ENCODE measurements around the gene CEP162.
"Not testable (repeated sequence)": the region's sequence is repeated elsewhere in the genome, so short reads cannot be mapped to it uniquely, and the experiment has no call there.

Gene CEP162

DNA sequence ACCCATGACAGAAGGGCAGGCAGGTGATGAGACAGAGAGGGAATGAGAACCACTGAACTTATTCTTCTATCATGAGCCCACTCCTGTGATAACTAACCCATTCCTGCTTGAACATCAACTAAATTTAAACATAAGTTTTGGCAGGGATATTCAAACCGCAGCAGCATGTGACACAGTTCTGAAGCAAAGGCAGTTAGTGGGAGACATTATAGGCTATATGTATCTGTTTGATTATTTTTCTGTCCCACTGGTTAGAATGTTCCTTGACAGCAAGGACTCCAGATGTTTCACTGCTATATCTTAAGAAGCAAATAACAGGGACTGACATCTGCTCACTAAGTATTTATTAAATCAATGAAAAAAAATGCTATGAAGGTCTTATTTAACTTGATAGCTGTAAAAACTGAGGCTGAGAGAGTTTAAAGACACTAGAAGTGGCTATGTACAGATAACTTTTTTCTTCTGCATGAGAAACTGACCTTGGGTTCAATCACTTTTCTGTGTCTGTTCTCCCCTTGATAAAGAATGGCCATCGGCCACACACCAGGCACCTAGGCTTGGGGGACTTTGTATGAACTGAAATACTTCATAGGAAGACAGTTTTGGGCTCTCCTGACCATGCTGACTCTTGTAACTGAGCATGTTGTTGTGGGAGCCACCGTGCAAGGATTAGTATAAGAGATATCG lies 90.9 kb downstream of the CEP162 start:
- Histone ChIP-seq H3K9me3 (no peaks in the 10 kb centered on the region), H3K36me3 (peaks cover 10% of the 10 kb centered on the region), H3K4me1 (no peaks in the 10 kb centered on the region), H3K27me3 (no peaks in the 10 kb centered on the region), H3K4me3 (ENCODE audit: low read depth, low read length) (no peak overlapping the region)
- DNase-seq, result no peak
- TF ChIP-seq, protein P1, sequence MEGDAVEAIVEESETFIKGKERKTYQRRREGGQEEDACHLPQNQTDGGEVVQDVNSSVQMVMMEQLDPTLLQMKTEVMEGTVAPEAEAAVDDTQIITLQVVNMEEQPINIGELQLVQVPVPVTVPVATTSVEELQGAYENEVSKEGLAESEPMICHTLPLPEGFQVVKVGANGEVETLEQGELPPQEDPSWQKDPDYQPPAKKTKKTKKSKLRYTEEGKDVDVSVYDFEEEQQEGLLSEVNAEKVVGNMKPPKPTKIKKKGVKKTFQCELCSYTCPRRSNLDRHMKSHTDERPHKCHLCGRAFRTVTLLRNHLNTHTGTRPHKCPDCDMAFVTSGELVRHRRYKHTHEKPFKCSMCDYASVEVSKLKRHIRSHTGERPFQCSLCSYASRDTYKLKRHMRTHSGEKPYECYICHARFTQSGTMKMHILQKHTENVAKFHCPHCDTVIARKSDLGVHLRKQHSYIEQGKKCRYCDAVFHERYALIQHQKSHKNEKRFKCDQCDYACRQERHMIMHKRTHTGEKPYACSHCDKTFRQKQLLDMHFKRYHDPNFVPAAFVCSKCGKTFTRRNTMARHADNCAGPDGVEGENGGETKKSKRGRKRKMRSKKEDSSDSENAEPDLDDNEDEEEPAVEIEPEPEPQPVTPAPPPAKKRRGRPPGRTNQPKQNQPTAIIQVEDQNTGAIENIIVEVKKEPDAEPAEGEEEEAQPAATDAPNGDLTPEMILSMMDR (IDR thresholded peaks at IDR 0.05; ENCODE audit: low read depth, low read length), result no peak

DNA sequence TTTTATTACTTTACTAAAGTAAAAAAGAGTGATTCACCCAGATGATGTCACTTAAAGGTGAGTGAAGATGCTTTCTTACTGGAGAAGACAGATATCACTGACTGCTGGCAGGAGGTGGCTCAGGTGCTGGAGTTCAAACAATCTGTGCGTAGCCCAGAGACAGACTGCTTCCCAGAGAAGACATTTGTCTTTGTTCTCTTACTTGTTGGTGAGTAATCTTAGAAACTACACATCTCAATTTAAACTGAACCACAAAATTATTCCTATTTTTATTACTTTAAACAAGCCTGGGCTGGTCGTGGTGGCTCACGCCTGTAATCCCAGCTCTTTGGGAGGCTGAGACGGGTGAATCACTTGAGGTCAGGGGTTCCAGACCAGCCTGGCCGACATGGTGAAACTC lies 92.2 kb downstream of the CEP162 start:
- TF ChIP-seq, protein P1 (IDR thresholded peaks at IDR 0.05; ENCODE audit: low read depth, low read length), result no peak
- no peaks in the 10 kb centered on the region for H3K9me3 ChIP-seq
- no peak for DNase-seq
- H3K27me3 ChIP-seq, result no peaks in the 10 kb centered on the region
- H3K4me1 ChIP-seq, result no peaks in the 10 kb centered on the region
- H3K4me3 ChIP-seq (ENCODE audit: low read depth, low read length), result no peak overlapping the region
- H3K36me3 ChIP-seq, result peaks cover 10% of the 10 kb centered on the region

DNA sequence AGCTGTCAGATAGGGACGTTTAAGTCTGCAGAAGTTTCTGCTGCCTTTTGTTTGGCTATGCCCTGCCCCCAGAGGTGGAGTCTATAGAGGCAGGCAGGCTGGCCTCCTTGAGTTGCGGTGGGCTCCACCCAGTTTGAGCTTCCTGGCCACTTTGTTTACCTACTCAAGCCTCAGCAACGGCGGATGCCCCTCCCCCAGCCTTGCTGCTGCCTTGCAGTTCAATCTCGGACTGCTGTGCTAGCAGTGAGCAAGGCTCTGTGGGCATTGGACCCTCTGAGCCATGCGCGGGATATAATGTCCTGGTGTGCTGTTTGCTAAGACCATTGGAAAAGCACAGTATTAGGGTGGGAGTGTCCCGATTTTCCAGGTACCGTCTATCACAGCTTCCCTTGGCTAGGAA lies 94.1 kb downstream of the CEP162 start:
- not testable (repeated sequence) for H3K27me3 ChIP-seq; H3K4me1 ChIP-seq; DNase-seq; H3K9me3 ChIP-seq; H3K36me3 ChIP-seq; H3K4me3 ChIP-seq (ENCODE audit: low read depth, low read length)

DNA sequence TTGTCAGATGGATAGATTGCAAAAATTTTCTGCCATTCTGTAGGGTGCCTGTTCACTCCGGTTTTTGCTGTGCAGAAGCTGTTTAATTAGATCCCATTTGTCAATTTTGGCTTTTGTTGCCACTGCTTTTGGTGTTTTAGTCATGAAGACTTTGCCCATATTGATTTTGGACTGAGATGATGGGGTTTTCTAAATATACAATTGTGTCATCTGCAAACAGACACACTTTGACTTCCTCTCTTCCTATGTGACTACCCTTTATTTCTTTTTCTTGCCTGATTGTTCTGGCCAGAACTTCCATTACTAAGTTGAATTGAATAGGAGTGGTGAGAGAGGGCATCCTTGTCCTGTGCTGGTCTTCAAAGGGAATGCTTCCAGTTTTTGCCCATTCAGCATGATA lies 97.9 kb downstream of the CEP162 start:
- H3K9me3 ChIP-seq, H3K27me3 ChIP-seq, DNase-seq: not testable (repeated sequence)

DNA sequence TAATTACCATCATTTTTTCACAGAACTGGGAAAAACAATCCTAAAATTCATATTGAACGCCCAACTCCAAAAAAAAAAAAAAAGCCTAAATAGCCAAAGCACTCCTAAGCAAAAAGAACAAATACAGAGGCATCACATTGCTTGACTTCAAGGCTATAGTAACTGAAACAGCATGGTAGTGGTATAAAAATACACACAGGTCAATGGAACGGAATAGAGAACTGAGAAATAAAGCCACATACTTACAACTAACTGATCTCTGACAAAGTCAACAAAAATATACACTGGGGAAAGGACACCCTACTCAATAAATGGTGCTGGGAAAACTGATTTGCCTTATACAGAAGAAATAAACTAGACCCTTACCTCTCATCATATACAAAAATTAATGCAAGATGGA lies 104.3 kb downstream of the CEP162 start:
- H3K36me3 ChIP-seq, result peaks cover 21% of the 10 kb centered on the region
- DNase-seq, result no peak

More for the DNA sequence above, 97.9 kb downstream of the CEP162 start:
- peaks cover 20% of the 10 kb centered on the region for H3K36me3 ChIP-seq
- H3K4me3 ChIP-seq (ENCODE audit: low read depth, low read length); H3K4me1 ChIP-seq: not testable (repeated sequence)

DNA sequence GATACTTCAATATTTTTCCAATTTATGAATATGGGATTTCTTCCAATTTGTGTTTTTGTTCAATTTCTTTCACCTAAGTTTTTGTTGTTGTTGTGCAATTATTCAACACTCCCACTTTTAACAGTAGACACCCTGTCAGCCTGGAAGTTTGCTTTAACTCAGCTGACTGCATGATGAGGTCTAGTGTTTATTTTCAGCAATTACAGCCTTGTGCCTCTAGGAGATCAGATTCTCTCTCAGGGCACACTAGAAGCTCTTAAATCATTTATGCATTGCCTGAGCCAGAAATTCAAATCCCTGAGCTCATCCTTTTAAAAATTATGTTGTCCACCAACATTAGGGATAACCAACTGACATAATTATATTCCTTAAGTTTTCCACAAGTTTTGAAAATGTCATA lies 108.2 kb downstream of the CEP162 start:
- no peaks in the 10 kb centered on the region for H3K4me1 ChIP-seq
- no peak for DNase-seq
- no peak overlapping the region for H3K4me3 ChIP-seq (ENCODE audit: low read depth, low read length)
- TF ChIP-seq, protein P1 (IDR thresholded peaks at IDR 0.05; ENCODE audit: low read depth, low read length), result peak; percentile 23; the same call in 1 of the 2 replicates
- H3K9me3 ChIP-seq, result no peaks in the 10 kb centered on the region
- peaks cover 7% of the 10 kb centered on the region for H3K36me3 ChIP-seq
- H3K27me3 ChIP-seq, result no peaks in the 10 kb centered on the region

More for the DNA sequence above, 104.3 kb downstream of the CEP162 start:
- Histone ChIP-seq H3K4me3 (ENCODE audit: low read depth, low read length) (no peak overlapping the region), H3K4me1 (no peaks in the 10 kb centered on the region), H3K9me3 (no peaks in the 10 kb centered on the region), H3K27me3 (no peaks in the 10 kb centered on the region)
- TF ChIP-seq, protein P1 (IDR thresholded peaks at IDR 0.05; ENCODE audit: low read depth, low read length), result no peak

DNA sequence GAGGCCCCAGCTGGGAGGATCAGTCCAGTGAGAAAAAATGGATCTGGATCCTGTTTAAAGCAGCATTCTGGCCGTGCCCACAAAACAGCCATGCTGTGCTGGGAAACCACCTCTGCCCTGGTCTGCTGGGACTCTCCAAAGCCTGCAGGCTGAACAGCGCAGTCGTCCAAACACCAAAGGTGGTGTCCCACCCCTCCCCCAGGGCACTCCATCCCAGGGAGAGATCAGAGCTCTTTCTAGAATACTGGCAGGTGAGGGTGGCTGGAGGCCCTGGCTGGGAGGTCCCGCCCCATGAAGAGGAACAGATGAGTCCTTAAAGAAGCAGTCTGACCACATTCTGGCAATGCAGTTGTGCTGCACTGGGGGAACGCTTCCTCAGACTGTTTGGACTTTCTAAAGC lies 109.3 kb downstream of the CEP162 start:
- H3K4me3 ChIP-seq (ENCODE audit: low read depth, low read length), result no peak overlapping the region
- H3K27me3 ChIP-seq, result no peaks in the 10 kb centered on the region
- H3K36me3 ChIP-seq, result no peaks in the 10 kb centered on the region
- no peaks in the 10 kb centered on the region for H3K9me3 ChIP-seq
- H3K4me1 ChIP-seq, result no peaks in the 10 kb centered on the region
- DNase-seq, result no peak
- TF ChIP-seq, protein P1 (IDR thresholded peaks at IDR 0.05; ENCODE audit: low read depth, low read length), result no peak

DNA sequence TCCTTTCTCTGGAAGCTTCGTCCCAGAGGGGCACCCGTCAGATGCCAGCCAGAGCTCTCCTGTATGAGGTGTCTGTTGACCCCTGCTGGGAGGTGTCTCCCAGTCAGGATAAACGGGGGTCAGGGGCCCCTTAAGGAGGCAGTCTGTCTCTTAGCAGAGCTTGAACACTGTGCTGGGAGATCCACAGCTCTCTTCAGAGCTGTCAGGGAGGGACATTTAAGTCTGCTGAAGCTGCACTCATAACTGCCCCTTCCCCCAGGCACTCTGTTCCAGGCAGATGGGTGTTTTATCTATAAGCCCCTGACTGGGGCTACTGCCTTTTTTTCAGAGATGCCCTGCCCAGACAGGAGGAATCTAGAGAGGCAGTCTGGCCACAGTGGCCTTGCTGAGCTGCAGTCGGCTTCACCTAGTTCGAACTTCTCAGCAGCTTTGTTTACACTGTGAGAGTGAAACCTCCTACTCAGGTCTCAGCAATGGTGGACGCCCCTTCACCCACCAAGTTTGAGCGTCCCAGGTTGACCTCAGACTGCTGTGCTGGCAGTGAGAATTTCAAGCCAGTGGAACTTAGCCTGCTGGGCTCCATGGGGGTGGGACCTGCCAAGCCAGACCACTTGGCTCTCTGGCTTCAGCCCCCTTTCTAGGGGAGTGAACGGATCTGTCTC lies 112.4 kb downstream of the CEP162 start:
- H3K27me3 ChIP-seq; H3K4me3 ChIP-seq (ENCODE audit: low read depth, low read length); DNase-seq; H3K4me1 ChIP-seq; H3K9me3 ChIP-seq; H3K36me3 ChIP-seq: not testable (repeated sequence)

DNA sequence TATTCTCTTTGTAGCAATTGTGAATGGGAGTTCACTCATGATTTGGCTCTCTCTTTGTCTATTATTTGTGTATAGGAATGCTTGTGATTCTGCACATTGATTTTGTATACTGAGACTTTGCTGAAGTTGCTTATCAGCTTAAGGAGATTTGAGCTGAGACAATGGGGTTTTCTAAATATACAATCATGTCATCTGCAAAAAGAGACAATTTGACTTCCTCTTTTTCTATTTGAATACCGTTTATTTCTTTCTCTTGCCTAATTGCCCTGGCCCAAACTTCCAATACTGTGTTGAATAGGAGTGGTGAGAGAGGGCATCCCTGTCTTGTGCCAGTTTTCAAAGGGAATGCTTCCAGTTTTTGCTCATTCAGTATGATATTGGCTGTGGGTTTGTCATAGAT lies 116.1 kb downstream of the CEP162 start:
- DNase-seq; H3K4me3 ChIP-seq (ENCODE audit: low read depth, low read length); H3K4me1 ChIP-seq; H3K9me3 ChIP-seq; H3K27me3 ChIP-seq; H3K36me3 ChIP-seq: not testable (repeated sequence)

Data from BE2C (cell line).